Jurkat, Clone E6-1 (cell line): ENCODE data around the gene RFX8.
A peak's percentile ranks its signal among the peaks of the same experiment; 100 is the strongest.

ENCODE experiments used
- DNase-seq: peaks from one replicate; pipeline ENCODE4 v3.0.0-alpha.2; 2011; ENCODE audit warnings: low read depth, low spot score
- H3K4me3 ChIP-seq: 2 replicates; pipeline ENCODE4 v1.5.1; 2011; ENCODE audit warnings: mild to moderate bottlenecking, low read length, control low read depth, moderate library complexity

The RFX8 gene

GRCh38 chr2:101420623-101421022 is 54.3 kb downstream of the RFX8 start:
- no peak overlapping the region for H3K4me3 ChIP-seq
- no peak for DNase-seq

- no peak overlapping the region for H3K4me3 ChIP-seq
- DNase-seq: peak; percentile 75
Measured at GRCh38 chr2:101419096-101419663, 55.7 kb downstream of the RFX8 start.

- H3K4me3 ChIP-seq: no peak overlapping the region
- DNase-seq: no peak
Measured at GRCh38 chr2:101418460-101419095, 56.3 kb downstream of the RFX8 start.

- H3K4me3 ChIP-seq: no peak overlapping the region
- DNase-seq: no peak
Measured at GRCh38 chr2:101416609-101417008, 58.3 kb downstream of the RFX8 start.

GRCh38 chr2:101415884-101416283 is 59.0 kb downstream of the RFX8 start:
- no peak overlapping the region for H3K4me3 ChIP-seq
- no peak for DNase-seq

- no peak overlapping the region for H3K4me3 ChIP-seq
- no peak for DNase-seq
Measured at GRCh38 chr2:101415220-101415619, 59.7 kb downstream of the RFX8 start.

- H3K4me3 ChIP-seq: no peak overlapping the region
- DNase-seq: no peak
Measured at GRCh38 chr2:101412092-101412694, 62.7 kb downstream of the RFX8 start.

- DNase-seq: no peak
- H3K4me3 ChIP-seq: no peak overlapping the region
Measured at GRCh38 chr2:101410746-101411145, 64.2 kb downstream of the RFX8 start.

- no peak for DNase-seq
- H3K4me3 ChIP-seq: no peak overlapping the region
Measured at GRCh38 chr2:101410114-101410513, 64.8 kb downstream of the RFX8 start.

GRCh38 chr2:101409699-101410098 is 65.2 kb downstream of the RFX8 start:
- H3K4me3 ChIP-seq: no peak overlapping the region
- DNase-seq: no peak

- no peak for DNase-seq
- H3K4me3 ChIP-seq: no peak overlapping the region
Measured at GRCh38 chr2:101408925-101409324, 66.0 kb downstream of the RFX8 start.

GRCh38 chr2:101405351-101405899 is 69.5 kb downstream of the RFX8 start:
- no peak overlapping the region for H3K4me3 ChIP-seq
- DNase-seq: no peak

GRCh38 chr2:101403745-101404144 is 71.2 kb downstream of the RFX8 start:
- no peak overlapping the region for H3K4me3 ChIP-seq
- no peak for DNase-seq

GRCh38 chr2:101402630-101403029 is 72.3 kb downstream of the RFX8 start:
- DNase-seq: no peak
- H3K4me3 ChIP-seq: no peak overlapping the region

- no peak overlapping the region for H3K4me3 ChIP-seq
- DNase-seq: no peak
Measured at GRCh38 chr2:101401906-101402305, 73.0 kb downstream of the RFX8 start.

GRCh38 chr2:101401326-101401665 is 73.6 kb downstream of the RFX8 start:
- DNase-seq: no peak
- H3K4me3 ChIP-seq: no peak overlapping the region

- H3K4me3 ChIP-seq: no peak overlapping the region
- no peak for DNase-seq
Measured at GRCh38 chr2:101400506-101401325, 74.2 kb downstream of the RFX8 start.

GRCh38 chr2:101400048-101400447 is 74.9 kb downstream of the RFX8 start:
- H3K4me3 ChIP-seq: no peak overlapping the region
- DNase-seq: no peak

- DNase-seq: no peak
- H3K4me3 ChIP-seq: no peak overlapping the region
Measured at GRCh38 chr2:101399021-101399799, 75.7 kb downstream of the RFX8 start.
